GM12892 (cell line): ENCODE results near the gene ALG8.

Experiments
- POLR2A ChIP-seq: IDR thresholded peaks from 2 replicates; pipeline ENCODE4 v1.6.1; 2011; ENCODE audit warnings: low read depth, low read length, control low read depth
- POLR2AphosphoS5 ChIP-seq: IDR thresholded peaks from 2 replicates; pipeline ENCODE4 v1.6.1; 2011; ENCODE audit warnings: low read depth, low read length, control low read depth

- TF ChIP-seq POLR2A (no peak), POLR2AphosphoS5 (no peak)
Measured at GRCh38 chr11:78097666-78098385, 41.6 kb downstream of the ALG8 start.
